B cell (primary cell): ENCODE results near the gene CCL11. TPM values are rescaled to one million over a fixed set of nuclear protein-coding genes. Genes with fewer than 3 reads are reported as not detected.

Experiments used
- ATAC-seq: fragments of 200-7000 bp; cut with Tn5 transposase; one replicate; pipeline ENCODE4 v1.10.0; 2021; ENCODE audit warnings: low read depth, mild to moderate bottlenecking, moderate number of reproducible peaks, moderate library complexity
- CTCF ChIA-PET: fragments of 350-600 bp; sonication (Branson Sonifier 250); formaldehyde crosslinking; loops from one replicate; lab custom pipeline; 2021; ENCODE audit warnings: antibody characterized with exemption, inconsistent platforms; lab: Charles Lee
- POLR2A ChIA-PET: fragments of 350-600 bp; sonication (Branson Sonifier 250); formaldehyde crosslinking; loops from one replicate; lab custom pipeline; 2021; ENCODE audit warnings: antibody characterized with exemption; lab: Charles Lee
- DNase-seq: peaks from one replicate; pipeline ENCODE4 v3.0.0; 2013
- H2AFZ ChIP-seq: 2 replicates; pipeline ENCODE4 v1.6.1; 2012; ENCODE audit warnings: mild to moderate bottlenecking, low read depth, low read length; ENCODE audit not compliant: insufficient read depth, poor library complexity, severe bottlenecking
- H3K27ac ChIP-seq, 2 donors: 1 replicate in 1 of 2; 2 replicates in 1 of 2; pipeline ENCODE4 v1.5.1; 2012 to 2013; ENCODE audit warnings: low read length in 2 of 2, mild to moderate bottlenecking in 2 of 2, moderate library complexity in 1 of 2
- H3K27me3 ChIP-seq, 4 experiments: fragments of 200-600 bp in 1 of 4; sonication (generic) in 1 of 4; replicated peaks in 1 of 4; 1 replicate in 2 of 4; 2 replicates in 2 of 4; pipeline versions ENCODE4 v1.6.1 to v1.7.0; 2013 to 2016; ENCODE audit warnings: low read length in 3 of 4, mild to moderate bottlenecking in 2 of 4, mixed read lengths in 1 of 4, moderate library complexity in 1 of 4; ENCODE audit not compliant: insufficient read depth in 4 of 4, control insufficient read depth in 3 of 4; ENCODE audit errors: control extremely low read depth in 1 of 4
- H3K36me3 ChIP-seq, 2 experiments: replicated peaks in 1 of 2; 1 replicate in 1 of 2; 2 replicates in 1 of 2; pipeline versions ENCODE4 v1.6.1 to v1.7.1; 2013; ENCODE audit warnings: low read length in 1 of 2; ENCODE audit not compliant: insufficient read depth in 2 of 2, control insufficient read depth in 1 of 2; ENCODE audit errors: control extremely low read depth in 1 of 2, extremely low read depth in 1 of 2
- H3K4me1 ChIP-seq, 2 donors: fragments of 200-600 bp in 1 of 2; sonication (generic) in 1 of 2; 1 replicate in 1 of 2; 2 replicates in 1 of 2; pipeline versions ENCODE4 v1.5.1 to v1.6.1; 2013 to 2017; ENCODE audit warnings: low read length in 2 of 2; ENCODE audit not compliant: control insufficient read depth in 2 of 2, insufficient read depth in 2 of 2
- H3K4me2 ChIP-seq: replicated peaks from 2 replicates; pipeline ENCODE3; 2012; ENCODE audit warnings: mild to moderate bottlenecking, low read depth, low read length; ENCODE audit not compliant: poor library complexity, severe bottlenecking
- H3K4me3 ChIP-seq, 5 experiments: fragments of 200-600 bp in 1 of 5; sonication (generic) in 1 of 5; 1 replicate in 3 of 5; 2 replicates in 2 of 5; pipeline versions ENCODE4 v1.5.1 to v1.7.0; 2011 to 2016; ENCODE audit warnings: low read length in 4 of 5, mild to moderate bottlenecking in 4 of 5, low read depth in 2 of 5, control low read depth in 1 of 5, moderate library complexity in 1 of 5; ENCODE audit not compliant: insufficient read depth in 1 of 5; ENCODE audit errors: control extremely low read depth in 1 of 5, extremely low read depth in 1 of 5
- H3K79me2 ChIP-seq: fragments of 200-600 bp; sonication (generic); one replicate; pipeline ENCODE4 v1.6.0; 2016; ENCODE audit warnings: low read length; ENCODE audit not compliant: control insufficient read depth, insufficient read depth
- H3K9ac ChIP-seq: fragments of 200-600 bp; sonication (generic); 2 replicates; pipeline ENCODE4 v1.6.1; 2017; ENCODE audit warnings: mild to moderate bottlenecking, low read length, moderate library complexity
- H3K9me3 ChIP-seq, 3 donors: one replicate each; pipeline versions ENCODE4 v1.6.1 to v1.7.1; 2013; ENCODE audit warnings: low read length in 2 of 3; ENCODE audit not compliant: control insufficient read depth in 2 of 3, insufficient read depth in 1 of 3; ENCODE audit errors: control extremely low read depth in 1 of 3
- H4K20me1 ChIP-seq: 2 replicates; pipeline ENCODE4 v1.6.0; 2012; ENCODE audit warnings: mild to moderate bottlenecking, low read length; ENCODE audit not compliant: insufficient read depth, control insufficient read depth, poor library complexity, severe bottlenecking
- H3K27ac Mint-ChIP-seq: one replicate; pipeline ENCODE4 v1.8.0; 2021; ENCODE audit warnings: mixed read lengths
- H3K27me3 Mint-ChIP-seq: one replicate; pipeline ENCODE4 v1.8.0; 2021; ENCODE audit warnings: mixed read lengths
- H3K4me1 Mint-ChIP-seq: one replicate; pipeline ENCODE4 v1.8.0; 2021; ENCODE audit warnings: mixed read lengths
- H3K4me3 Mint-ChIP-seq: one replicate; pipeline ENCODE4 v1.8.0; 2021; ENCODE audit warnings: mixed read lengths
- H3K9me3 Mint-ChIP-seq: one replicate; pipeline ENCODE4 v1.8.0; 2022; ENCODE audit warnings: mixed read lengths; ENCODE audit not compliant: insufficient read depth
- EZH2 ChIP-seq: IDR thresholded peaks from 2 replicates; pipeline ENCODE4 v1.6.1; 2012; ENCODE audit warnings: borderline replicate concordance, low read depth, mild to moderate bottlenecking, moderate library complexity, low read length; ENCODE audit not compliant: insufficient read depth, poor library complexity, severe bottlenecking
- WGBS: methylation state at CpG from one replicate; pipeline ENCODE4 v1.1.5; 2013; ENCODE audit warnings: missing lambda C conversion rate; ENCODE audit not compliant: insufficient coverage; 5-methylcytosine and 5-hydroxymethylcytosine counted together
- intact Hi-C: fragments of 100-400 bp; cut with micrococcal nuclease; formaldehyde crosslinking; loops from one replicate; pipeline ENCODE4 v1.10.0; 2022
- polyA plus RNA-seq: library from polyadenylated mRNA; depleted of rRNA; stranded (reverse); fragments of >200 nt; gene quantifications from 2 replicates; pipeline ENCODE4 v1.2.3, GENCODE V29; 2012
- total RNA-seq, 2 donors: library from RNA; stranded (reverse); fragments of 120-200 nt in 1 of 2; gene quantifications; 1 replicate in 1 of 2; 2 replicates in 1 of 2; pipeline versions ENCODE4 v1.2.3 to v1.2.4, GENCODE V29; 2013 to 2022
- TF ChIP-seq, protein P1 (sequence below): fragments of 200-600 bp; IDR thresholded peaks from one replicate; pipeline ENCODE4 v1.8.0; 2022; ENCODE audit warnings: antibody characterized with exemption, mild to moderate bottlenecking

The CCL11 gene
- total and polyA plus RNA-seq, 2 donors (not counting 1 experiment from before 2014, with no cell fraction given), result not detected

DNA sequence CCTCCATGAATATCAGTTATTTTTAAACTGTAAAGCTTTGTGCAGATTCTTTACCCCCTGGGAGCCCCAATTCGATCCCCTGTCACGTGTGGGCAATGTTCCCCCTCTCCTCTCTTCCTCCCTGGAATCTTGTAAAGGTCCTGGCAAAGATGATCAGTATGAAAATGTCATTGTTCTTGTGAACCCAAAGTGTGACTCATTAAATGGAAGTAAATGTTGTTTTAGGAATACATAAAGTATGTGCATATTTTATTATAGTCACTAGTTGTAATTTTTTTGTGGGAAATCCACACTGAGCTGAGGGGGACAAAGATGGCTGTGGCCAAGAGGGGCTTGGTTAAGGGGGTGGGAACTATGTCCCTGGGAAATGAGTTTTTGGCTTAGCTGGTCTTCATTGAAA is 2.3 kb downstream of the CCL11 start:
- no peaks in the 10 kb centered on the region for H4K20me1 ChIP-seq
- no peaks in the 10 kb centered on the region for H3K36me3 ChIP-seq
- no peak overlapping the region for H3K9ac ChIP-seq
- no peak overlapping the region for H3K4me2 ChIP-seq
- H3K27ac Mint-ChIP-seq, result no peak overlapping the region
- no peaks in the 10 kb centered on the region for H3K4me1 ChIP-seq
- no peaks in the 10 kb centered on the region for H3K4me1 Mint-ChIP-seq
- H3K4me3 Mint-ChIP-seq, result no peak overlapping the region
- peaks cover 3% of the 10 kb centered on the region for H3K9me3 Mint-ChIP-seq
- peaks cover 0 to 5% (median 0%) of the 10 kb centered on the region in 4 experiments for H3K27me3 ChIP-seq
- TF ChIP-seq, protein P1, sequence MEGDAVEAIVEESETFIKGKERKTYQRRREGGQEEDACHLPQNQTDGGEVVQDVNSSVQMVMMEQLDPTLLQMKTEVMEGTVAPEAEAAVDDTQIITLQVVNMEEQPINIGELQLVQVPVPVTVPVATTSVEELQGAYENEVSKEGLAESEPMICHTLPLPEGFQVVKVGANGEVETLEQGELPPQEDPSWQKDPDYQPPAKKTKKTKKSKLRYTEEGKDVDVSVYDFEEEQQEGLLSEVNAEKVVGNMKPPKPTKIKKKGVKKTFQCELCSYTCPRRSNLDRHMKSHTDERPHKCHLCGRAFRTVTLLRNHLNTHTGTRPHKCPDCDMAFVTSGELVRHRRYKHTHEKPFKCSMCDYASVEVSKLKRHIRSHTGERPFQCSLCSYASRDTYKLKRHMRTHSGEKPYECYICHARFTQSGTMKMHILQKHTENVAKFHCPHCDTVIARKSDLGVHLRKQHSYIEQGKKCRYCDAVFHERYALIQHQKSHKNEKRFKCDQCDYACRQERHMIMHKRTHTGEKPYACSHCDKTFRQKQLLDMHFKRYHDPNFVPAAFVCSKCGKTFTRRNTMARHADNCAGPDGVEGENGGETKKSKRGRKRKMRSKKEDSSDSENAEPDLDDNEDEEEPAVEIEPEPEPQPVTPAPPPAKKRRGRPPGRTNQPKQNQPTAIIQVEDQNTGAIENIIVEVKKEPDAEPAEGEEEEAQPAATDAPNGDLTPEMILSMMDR, result no peak
- no peak for TF ChIP-seq EZH2
- no peaks in the 10 kb centered on the region for H3K9me3 ChIP-seq
- no peaks in the 10 kb centered on the region for H3K79me2 ChIP-seq
- no CpG with 5 or more reads among the region's 2 CpGs for WGBS
- H3K27ac ChIP-seq, result no peak overlapping the region
- peaks cover 41% of the 10 kb centered on the region for H3K27me3 Mint-ChIP-seq
- POLR2A ChIA-PET, result no interaction called here
- CTCF ChIA-PET, result no interaction called here
- H2AFZ ChIP-seq, result no peak overlapping the region
- H3K4me3 ChIP-seq, result no peak overlapping the region
- ATAC-seq, result no peak
- DNase-seq, result no peak
- intact Hi-C loops, result no loop called here

DNA sequence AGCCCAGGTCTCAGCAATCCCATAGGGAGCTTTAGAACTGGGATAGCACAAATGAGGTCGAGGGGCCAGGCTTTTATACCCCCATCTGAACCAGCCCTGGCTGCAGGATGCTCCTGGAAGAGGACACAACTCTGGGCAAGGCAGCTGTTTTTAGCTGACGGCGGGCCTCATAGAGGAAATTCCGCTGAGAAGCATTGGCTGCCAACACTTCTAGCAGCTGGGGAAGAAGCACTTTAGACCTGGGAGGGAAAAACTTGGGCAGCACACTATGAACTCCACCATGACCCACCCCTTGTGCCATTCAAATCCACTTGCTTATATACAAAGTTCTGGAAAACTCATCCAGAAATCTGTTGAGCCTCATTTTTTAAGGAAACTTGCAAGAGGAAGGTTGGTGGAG is 5.0 kb downstream of the CCL11 start:
- 71% methylated on average over 4 of the region's 4 CpGs for WGBS
- H3K27me3 Mint-ChIP-seq, result peaks cover 37% of the 10 kb centered on the region

More for the DNA sequence above, 5.0 kb downstream of the CCL11 start:
- Mint-ChIP-seq H3K27ac (no peak overlapping the region), H3K9me3 (peaks cover 3% of the 10 kb centered on the region), H3K4me3 (no peak overlapping the region), H3K4me1 (no peaks in the 10 kb centered on the region)
- Histone ChIP-seq H3K27me3 (peaks cover 0 to 5% (median 0%) of the 10 kb centered on the region in 4 experiments), H3K4me1 (no peaks in the 10 kb centered on the region), H3K4me2 (no peak overlapping the region), H2AFZ (no peak overlapping the region), H4K20me1 (no peaks in the 10 kb centered on the region), H3K9ac (no peak overlapping the region), H3K4me3 (no peak overlapping the region), H3K79me2 (no peaks in the 10 kb centered on the region), H3K36me3 (no peaks in the 10 kb centered on the region), H3K9me3 (no peaks in the 10 kb centered on the region), H3K27ac (no peak overlapping the region)
- ATAC-seq (no peak), DNase-seq (no peak)
- TF ChIP-seq EZH2, result no peak
- TF ChIP-seq, protein P1, result no peak
- POLR2A ChIA-PET, result no interaction called here
- CTCF ChIA-PET, result no interaction called here
- intact Hi-C loops, result no loop called here
